ENCODE data around the gene MTCL1.
A peak's percentile ranks its signal among the peaks of the same experiment; 100 is the strongest.

Gene MTCL1

DNA sequence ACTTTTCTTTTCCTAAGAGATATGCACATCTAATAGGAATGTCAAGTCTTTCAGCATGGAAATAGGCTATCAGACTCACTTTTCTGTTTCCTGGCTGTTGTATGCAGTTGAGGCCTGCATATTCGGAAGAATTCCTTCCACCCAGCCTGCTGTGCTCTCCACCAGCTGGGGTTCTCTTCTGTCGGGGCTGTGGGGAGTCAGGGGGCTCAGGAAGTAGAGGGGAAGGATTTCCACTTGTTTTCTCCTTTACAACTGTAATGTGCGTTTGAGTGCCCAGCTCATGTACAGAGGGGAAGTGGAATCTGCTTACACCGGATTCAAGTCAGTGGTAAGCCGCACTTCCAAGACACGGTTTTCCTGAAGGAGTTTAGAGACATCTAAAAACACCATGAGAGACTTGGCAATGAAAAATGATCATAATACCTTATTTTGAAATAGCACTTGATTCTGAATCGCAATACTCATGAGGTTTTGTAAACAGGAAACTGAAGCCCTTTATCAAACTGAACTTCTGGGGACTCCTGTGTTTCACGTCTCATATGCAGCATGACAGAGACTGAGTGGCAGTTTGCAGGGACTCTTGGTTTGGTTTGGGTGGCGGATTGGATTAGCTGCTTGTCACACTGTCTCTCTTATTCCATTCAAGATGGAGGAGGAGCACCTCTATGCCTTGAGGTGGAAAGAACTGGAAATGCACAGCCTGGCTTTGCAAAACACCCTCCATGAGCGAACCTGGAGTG, 90.4 kb downstream of the MTCL1 start:
- no peak for DNase-seq

DNA sequence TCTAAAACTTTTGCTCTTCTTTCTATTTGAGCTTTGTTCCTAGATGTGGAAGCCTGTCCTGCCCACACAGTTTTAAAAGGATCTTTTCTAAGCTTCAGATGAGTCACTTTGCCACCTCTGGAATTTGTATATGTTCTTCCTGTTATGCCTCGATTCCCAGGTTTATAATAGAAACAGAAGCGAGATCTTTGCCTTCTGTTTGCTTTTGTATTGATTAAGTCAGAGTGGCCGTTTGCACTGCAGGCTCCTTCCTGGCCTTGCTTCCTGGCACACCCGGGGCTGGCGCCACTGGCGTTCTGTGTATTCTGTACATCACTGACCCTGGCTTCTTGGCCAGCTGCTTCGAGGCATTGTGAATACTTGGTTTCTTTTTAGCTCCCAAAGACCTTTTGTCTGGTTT, 91.8 kb downstream of the MTCL1 start:
- DNase-seq, result no peak

DNA sequence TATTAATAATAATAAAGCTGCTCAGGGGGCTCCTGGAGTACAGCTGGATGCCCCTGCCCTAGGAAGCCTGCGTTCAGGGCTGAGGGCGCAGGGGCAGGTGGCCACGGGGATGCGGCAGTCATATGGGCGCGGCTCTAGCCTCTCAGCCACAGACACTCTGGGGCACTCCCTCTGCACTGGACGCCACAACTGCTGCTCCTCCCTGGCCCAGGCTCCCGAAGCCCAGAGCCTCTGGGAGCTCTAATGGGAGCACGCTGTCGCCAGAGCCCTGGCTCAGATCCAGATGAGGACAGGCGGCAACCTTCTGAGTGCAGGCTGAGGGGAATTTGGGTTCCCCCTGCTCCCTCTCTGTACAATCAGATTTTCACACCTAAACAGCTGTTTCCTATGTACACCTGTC, 93.6 kb downstream of the MTCL1 start:
- peak; percentile 58 for DNase-seq

- DNase-seq, result peak; percentile 91
Observed at GRCh38 chr18:8799596-8800441, 94.5 kb downstream of the MTCL1 start.

DNA sequence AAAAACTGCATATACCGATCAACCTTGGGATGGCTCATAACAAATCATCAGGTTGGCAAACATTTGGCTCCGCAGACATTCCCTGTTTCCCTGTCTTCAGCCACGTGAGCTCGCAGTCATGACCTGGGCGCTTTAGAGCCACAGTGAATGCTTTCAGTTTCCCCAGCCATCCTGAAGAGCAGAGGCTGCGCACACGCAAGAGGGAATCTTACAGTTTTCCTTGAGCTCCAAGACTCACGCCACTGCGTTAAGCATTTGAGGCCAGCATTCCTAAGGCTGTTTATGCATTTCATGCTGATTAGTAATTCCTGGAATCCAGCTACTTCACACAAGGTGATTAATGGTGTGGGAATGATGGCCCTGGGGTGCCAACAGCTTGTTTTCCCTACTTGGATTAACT, 95.1 kb downstream of the MTCL1 start:
- DNase-seq, result peak; percentile 75

DNA sequence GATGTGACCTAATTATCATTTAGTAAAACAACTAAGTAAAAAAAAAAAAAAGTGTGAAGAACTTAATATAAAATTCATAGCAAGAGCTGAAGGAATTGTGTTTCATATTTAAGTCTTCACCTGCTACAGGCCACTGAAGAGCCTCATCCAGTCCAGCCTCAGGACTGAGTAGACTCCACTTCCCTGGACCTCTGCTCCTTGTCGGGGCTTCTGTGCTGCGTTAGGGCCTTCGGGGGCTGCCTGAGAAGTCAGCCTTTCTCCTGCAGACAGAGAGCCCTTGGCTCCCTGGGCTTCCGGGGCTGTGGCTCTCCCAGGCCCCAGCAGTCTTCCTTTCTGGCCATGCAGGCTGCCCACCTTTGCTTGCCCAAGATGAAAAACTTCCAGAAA, 95.5 kb downstream of the MTCL1 start:
- DNase-seq, result no peak

DNA sequence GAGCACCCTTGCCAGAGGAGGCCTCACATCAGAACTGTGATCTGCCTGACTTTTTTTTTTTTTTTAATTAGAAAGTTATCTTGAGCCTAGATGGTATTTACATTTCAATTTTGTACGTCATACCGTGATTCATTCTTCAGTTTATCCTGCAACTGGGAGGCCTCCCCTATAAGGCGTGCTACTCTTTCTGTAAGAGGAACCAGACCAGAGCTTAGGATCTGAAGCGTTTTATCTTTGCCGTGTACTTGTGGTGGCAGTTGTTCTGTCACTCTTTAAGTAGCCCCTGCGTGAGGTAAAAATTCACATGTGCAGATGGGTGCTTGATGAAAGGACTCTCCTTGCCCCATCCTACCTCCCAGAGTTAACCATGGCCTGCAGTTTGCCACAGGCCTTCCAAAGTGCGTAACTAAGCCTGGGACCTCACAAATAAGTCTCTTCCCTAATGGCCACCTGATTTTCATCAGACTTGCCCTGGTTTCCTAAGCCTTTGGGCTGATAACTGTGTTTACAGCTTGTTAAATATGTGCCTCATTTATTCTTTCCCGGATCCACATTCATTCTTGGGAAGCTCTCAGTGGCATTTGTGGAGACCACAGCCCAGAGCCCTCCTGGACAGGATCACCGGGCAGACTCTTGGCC, 96.0 kb downstream of the MTCL1 start:
- DNase-seq, result no peak

DNA sequence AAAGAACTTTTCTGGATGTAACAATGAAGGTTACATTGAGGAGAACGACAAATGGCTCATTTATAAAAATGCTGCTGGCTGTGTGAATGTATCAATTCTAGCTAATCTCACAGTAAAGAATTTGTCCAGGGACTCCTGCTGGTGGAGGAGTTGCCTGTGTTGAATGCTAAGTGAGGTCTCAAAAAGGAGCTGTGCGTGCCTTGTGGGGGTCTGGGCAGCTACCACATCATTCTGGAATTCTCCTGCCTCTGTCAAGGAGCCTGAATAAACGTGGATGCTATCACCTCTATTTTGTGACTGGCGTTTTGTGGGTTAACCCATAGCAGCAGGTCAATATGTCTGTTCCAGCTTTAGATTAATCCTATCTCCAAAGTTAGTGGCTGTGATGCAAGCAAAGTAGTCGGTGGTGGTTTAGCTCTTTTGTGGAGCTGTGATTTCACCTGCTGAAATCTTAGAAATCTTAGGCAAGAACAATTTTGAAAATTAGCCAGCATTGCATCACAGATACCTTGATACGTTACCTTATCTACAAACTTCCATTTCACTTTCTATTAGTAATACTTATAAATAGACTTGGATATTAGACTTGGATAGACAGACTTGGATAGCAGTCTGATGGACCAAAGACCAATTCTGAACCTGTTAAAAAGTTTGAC, 96.8 kb downstream of the MTCL1 start:
- DNase-seq, result no peak

DNA sequence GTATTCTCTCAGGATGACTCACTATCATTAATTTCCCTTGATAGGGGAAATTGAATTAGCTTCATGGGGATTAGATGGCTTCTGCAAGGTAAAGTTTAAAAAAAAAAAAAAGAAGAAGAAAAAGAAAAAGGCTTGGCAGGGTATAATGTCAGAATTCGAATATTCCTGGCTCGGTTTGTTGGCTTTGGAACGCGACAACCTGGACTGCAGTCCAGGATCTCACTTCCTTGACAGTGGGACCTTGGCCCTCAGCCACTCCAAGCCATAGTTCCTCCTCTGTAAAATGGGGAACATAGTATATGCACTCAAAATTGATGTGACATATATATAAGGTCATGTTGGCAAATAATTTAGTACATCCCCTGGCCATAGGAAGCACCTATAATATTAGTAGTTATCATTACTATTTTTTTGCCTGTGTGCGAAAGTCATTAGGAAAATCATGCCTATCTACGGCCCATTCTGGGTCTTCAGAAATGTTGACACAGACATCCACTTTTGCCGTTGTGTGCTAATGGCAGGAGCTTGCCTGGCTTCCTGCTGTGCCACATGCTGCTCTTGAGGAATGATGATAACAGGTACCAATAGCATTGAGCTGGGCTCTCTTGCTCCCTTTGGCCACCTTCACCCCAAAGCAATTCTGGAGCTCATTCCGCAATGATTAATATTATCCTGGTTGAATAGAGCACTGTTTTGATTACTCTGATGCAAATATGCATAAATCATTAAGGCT, 97.9 kb downstream of the MTCL1 start:
- DNase-seq, result peak; percentile 32

DNA sequence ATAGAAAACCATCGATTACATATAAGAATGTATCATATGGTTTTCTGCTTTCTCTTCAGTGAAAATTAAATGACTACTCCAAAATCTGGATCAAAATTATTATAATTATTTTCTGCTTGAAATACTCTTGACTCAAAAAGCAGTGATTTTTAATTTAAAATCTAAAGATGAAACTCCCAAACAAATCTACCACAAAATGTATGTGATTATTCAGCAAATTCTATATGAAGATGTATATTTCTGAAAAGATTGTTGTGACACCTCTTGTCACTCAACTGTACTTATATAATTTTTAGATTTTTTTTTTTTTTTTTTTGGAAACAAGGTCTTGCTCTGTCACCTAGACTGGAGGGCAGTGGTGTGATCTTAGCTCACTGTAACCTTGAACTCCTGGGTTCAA, 98.6 kb downstream of the MTCL1 start:
- DNase-seq, result no peak

DNA sequence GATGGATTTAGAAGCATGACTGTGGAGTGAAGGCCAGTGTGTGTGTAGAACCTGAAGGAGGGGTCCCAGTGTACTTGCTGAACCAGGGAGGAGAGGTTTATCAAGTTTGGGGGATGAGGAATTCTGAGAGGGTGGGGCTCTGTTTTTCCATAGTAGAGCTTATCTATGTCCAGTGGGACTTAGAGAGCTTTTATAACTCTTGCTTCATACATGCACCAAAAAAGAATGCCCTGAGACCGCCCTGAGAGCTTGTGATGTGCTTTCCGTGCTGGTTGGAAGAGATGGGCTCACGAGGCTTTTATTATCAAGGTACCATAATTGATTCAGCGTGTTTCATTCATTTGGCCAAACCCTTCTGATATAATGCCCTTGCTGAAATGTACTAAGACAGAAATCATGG, 100.2 kb downstream of the MTCL1 start:
- DNase-seq, result no peak

DNA sequence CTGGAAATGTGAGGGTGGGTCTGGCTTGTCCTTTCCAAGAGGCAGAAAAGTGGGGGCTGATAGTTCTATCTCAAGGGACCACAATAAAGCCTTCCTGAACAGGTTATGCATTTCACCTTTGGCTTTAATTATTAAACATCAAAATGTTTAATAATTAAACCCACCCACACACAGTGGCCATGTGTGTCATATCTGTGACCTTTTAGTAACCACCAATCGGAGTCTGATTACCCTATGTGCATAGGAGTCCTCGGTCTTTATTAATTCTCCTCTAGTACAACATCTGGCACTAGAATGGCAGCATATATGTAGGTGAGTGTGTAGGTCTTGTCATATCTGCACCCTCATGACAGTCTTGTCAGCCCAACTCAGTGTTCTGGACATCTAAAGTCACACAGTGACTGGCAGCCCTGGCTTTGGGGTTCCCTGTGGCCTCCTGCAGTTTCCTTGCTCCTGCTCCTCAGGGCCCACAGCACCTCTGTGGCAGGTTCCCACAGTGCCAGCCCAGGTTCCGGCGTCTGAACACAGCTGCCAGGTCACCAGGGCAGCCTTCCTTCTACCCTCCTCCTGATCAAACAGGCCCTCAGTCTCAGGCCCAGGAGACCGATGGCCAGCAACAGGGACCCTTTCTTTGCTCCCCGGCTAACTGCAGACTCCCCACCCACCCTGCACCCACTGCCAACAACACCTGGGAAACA, 100.9 kb downstream of the MTCL1 start:
- DNase-seq, result no peak

- no peak for DNase-seq
Observed at GRCh38 chr18:8806798-8807487, 101.6 kb downstream of the MTCL1 start.

DNA sequence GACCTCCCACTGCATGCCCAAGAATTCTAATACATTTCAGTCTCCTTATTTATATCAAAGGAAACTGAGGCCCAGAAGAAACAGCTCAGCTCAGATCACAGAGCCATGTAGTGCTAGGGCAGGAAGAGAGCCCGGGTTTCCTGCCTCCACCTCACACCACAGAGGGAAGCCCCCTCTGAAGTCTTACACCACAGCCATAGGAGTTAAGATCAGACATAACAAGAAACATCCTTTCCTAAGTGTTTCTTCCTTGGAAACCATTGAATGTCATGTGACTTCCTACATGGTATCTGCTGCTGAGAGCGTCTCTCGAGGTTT, 102.1 kb downstream of the MTCL1 start:
- DNase-seq, result no peak

- DNase-seq, result no peak
Observed at GRCh38 chr18:8808001-8808400, 102.6 kb downstream of the MTCL1 start.

- no peak for DNase-seq
Observed at GRCh38 chr18:8809514-8809913, 104.2 kb downstream of the MTCL1 start.

- no peak for DNase-seq
Observed at GRCh38 chr18:8810157-8810556, 104.8 kb downstream of the MTCL1 start.

DNA sequence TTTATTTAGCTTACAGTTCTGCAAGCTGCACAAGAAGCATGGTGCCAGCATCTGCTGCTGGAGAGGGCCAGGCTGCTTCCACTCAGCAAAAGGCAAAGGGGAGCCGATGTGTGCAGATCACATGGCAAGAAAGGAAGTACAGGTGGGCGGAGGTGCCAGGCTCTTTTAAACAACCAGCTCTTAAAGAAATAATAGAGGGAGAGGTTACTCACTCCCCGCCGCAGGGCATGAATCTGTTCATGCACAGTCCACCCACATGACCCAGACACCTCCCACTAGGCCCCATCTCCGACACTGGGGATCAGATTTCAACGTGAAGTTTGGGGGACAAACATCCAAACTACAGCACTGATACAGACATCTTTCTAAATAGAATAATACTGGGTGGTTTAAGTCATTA, 105.8 kb downstream of the MTCL1 start:
- no peak for DNase-seq

DNA sequence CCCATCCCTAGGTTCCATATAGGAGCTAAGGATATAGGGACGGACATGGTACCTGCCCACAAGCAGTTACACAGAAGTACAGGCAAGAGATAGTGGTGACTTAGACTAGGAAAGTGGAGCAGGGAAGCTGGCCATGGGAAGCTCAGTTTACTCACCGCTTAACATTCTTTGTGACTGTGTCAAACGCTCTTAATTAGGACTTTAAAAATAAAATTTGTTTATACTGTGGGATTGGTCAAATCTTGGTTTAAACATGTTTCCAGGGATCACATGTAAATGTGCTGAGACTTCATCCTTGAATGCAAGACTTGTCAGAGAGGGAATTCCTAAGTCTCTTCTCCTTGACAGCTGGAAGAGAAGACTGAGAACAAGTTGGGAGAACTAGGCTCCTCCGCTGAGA, 107.3 kb downstream of the MTCL1 start:
- no peak for DNase-seq

- DNase-seq, result no peak
Observed at GRCh38 chr18:8813611-8814010, 108.3 kb downstream of the MTCL1 start.

- DNase-seq, result no peak
Observed at GRCh38 chr18:8814206-8814605, 108.8 kb downstream of the MTCL1 start.

DNA sequence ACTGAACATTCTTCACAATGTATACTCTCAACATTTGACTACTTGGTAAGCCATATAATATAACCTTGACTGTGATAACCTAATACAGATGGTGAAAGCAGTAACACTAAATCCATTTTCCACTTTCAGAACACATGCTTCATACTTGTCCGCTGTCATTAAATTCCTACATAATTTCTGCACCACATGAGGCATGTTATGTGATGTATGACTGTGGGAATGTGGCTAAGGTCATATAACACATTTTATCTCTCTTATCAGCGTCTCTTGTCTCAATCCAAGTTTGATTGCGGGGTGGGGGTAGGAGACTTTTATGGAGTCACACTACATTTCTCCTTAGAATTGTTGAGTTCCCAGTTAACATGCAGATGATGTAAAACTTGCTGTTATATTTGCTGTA, 110.9 kb downstream of the MTCL1 start:
- DNase-seq, result no peak
